ENCODE data around the gene GSTT2.

The GSTT2 gene

DNA sequence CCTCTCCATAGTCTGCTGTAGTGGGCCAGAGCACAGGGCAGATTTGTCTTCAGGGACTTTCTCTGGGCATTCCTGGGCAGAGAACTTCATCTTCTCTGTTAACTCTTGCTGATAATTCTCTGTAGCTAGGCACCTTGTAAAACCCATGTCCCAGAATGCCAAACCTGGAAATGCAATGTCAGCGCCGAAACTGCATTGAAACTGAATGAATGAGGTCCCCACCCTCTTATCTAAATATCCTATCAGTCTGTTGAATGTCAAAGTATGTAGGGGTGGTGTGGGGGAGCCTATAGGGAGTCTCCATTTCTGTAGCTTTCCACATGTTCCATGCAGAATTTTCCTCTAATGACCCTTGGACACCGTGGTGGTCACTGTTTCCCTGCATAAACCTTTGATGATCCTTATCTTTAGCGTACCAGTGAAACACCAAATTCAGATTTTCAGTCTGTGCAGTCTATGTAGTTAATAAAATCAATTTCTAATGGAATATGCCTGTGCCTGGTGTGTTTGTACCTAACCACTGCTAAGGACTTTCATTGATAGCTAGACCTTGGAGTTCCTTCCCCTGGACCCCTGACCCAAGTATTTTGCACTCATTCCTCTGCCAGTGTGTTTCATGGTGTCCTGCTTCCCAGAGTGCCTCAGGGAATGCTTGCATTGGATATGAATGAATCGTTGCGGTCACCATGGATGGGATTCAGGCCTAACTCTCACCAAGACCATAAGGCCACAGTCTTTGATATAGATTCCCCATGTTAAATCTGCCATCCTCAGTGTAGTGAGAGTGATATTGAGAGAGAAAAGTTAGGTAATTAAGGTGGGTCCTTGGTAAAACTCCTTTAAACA is 28.7 kb downstream of the GSTT2 start:
- DNase-seq (ENCODE audit: low spot score) = no peak

DNA sequence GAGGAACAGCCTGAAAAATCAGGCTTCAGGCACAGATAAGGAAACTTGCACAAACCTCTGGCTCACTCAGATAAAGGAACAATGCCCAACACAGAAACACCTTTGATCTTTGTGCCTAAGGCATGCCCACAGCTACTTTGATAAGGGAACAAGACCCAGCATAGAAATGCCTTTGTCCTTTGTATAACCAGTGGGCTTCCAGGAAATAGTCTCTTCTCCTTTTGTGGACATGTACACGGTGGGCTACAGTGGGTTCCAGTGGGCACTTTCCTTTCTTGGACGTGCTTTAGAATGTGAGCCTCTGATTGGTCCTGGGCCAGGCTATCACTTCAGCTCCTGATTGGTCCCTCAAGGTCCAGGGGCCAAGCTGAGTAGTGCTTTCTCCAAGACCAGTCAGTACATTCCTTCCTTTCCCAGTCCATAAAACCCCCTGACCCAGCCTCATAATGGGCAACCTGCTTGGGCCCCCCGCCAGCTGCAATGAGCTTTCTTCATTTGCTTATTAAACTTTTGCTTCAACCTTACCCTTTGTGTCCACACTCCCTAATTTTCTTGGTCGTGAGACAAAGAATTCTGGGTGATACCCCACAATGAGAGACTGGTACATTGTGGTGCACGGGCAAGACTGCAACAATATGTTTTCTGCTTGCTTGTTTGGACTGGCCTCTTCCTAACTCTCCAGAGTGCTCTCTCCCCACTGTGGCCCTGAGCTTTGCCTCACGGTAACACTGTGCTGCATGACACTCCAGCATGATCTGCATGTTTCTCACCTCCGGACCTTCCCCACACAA is 29.5 kb downstream of the GSTT2 start:
- no peak for DNase-seq (ENCODE audit: low spot score)

DNA sequence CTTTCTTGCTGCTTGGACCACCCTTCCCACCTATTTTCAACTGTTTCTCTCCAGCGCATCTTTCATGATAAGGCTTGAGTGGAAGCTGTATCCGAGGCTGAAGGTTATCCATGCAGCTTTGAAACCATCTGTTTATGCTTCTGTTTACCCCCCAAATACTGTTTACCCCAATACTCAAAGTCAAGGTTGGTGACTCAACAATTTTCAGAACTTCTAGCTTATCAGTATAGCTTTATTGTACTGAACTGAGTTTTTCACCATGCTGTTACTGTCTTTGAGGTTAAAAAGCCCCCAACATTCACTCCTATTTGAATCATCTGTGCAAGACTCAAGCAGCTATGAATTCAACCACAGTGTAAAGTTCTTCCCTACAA is 30.1 kb downstream of the GSTT2 start:
- no peak for DNase-seq (ENCODE audit: low spot score)

DNA sequence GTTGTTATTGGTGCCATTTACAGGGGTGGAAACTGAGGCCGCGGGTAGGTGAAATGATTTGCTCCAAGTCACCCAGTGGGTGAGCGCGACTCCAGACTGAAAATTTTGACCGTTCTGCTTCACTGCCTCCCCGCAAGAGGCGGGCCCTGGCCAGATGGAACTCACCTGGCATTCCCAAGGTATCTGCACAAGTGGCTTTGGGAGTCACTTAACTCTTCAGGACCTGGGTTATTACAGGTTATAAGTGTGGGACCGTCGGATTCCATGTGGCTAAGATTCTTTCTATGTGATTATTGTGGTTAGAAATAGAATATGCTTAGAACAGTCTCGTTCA is 31.8 kb downstream of the GSTT2 start:
- no peak for DNase-seq (ENCODE audit: low spot score)

DNA sequence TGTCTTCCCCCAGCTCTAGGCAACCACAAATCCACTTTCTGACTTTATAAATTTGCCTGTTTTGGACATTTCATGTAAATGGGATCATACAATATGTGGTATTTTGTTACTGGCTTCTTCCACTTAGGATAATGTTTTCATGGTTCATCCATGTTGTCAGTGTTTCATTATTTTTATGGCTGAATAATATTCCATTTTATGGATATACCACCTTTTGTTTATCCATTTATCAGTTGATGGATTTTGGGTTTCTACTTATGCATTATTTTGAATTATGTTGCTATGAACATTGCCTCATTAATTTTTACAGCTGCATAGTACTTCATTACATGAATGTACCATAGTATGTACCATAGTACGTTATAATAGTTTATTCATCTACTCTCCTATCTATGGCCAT is 36.2 kb downstream of the GSTT2 start:
- DNase-seq (ENCODE audit: low spot score) = no peak

DNA sequence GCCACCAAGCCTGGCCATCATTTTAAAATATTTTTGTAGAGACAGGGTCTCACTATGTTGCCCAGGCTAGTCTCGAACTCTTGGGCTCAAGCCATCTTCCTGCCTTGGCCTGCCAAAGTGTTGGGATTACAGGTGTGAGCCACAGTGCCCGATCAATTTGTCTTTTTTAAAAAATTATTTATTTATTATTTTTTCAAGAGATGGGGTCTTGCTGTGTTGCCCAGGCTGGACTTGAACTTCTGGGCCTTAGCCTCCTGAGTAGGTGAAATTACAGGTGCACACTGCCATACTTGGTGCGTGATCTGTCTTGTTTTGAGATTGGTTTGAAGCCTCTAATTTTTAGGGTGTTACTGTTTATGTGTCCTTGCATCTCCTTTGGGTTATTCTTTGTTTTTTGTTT is 41.4 kb downstream of the GSTT2 start:
- no peak for DNase-seq (ENCODE audit: low spot score)

DNA sequence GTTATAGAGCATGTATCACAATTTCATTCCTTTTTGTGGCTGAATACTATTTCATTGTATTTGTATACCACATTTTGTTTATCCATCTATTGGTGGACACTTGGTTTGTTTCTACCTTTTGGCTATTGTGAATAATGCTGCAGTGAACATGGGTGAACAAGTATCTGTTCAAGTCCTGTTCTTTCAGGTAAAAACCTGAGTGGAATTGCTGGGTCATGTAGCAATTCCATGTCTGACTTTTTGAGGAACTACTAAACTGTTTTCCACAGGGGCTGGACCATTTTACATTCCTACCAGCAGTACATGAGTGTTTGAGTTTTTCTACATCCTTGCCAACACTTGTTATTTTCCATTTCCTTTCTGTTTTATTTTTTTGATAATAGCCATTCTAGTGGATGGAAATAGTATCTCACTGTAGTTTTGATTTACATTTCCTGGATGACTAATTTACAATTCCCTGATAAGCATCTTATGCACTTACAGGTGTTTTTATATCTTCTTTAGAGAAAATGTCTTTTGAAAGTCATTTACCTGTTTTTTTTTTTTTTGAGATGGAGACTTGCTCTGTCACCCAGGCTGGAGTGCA is 43.4 kb downstream of the GSTT2 start:
- DNase-seq (ENCODE audit: low spot score) = no peak

DNA sequence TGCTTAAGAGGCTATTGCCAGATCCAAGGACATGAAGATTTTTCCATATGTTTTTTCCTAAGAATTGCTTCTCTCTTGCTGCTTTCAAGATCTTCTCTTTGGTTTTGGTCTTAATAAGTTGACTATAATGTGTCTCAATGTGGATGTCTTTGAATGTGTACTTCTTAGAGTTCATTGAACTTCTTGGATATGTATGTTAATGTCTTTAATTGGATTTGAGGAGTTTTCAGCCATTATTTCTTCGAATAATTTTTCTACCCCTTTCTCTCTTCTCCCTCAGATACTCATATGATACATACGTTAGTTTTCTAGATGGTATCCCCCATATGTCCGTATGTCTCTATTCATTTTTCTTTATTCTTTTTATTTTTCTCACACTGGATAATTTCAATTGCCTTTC is 44.4 kb downstream of the GSTT2 start:
- DNase-seq (ENCODE audit: low spot score) = no peak

DNA sequence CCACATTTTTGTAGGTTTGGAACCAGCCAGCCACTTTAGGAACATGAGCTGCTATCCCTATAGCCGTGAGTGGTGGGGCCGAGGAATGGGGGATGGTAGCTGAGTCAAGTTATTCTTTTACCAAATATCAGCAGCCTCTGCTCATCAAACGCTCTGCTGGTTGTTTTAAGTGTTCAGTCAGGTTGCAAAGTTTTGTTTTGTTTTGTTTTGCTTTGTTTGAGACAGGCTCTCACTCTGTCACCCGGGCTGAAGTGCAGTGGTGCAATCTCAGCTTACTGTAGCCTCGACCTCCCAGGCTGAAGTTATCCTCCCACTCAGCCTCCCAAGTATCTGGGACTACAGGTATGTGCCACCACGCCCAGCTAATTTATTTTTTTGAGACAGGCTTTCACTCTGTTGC is 45.5 kb downstream of the GSTT2 start:
- DNase-seq (ENCODE audit: low spot score) = no peak

DNA sequence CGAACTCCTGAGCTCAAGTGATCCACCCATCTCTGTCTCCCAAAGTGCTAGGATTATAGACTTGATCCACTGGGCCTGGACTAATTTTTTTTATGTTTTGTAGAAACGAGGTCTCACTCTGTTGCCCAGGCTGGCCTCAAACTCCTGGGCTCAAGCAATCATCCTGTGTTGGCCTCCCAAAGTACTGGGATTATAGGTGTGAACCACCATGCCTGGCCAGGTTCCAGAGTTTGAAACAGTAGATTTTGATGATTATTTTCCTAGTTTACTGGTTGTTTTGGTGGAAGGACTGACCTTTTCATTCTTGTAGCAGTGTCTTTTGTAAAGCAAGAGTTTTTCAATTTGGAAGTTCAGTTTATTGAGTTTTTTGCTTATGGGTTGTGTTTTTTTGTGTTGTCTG is 46.1 kb downstream of the GSTT2 start:
- no peak for DNase-seq (ENCODE audit: low spot score)

DNA sequence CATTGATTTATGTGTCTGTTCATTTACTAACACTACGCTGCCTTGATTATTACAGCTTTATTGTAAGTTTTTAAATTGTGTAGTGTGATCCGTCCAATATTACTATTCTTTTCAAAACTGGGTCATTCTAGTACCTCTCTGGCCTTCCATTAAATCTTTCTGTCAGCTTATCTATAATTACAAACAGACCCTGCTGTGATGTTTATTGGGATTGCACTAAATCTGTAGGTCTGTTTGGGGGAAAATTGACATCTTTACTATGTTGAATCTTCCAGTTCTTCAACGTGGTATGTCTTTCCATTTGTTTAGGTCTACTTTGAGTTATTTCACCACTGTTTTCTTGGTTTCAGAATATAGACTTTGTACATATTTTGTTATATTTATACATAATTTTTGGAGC is 46.8 kb downstream of the GSTT2 start:
- DNase-seq (ENCODE audit: low spot score) = peak; percentile 55

DNA sequence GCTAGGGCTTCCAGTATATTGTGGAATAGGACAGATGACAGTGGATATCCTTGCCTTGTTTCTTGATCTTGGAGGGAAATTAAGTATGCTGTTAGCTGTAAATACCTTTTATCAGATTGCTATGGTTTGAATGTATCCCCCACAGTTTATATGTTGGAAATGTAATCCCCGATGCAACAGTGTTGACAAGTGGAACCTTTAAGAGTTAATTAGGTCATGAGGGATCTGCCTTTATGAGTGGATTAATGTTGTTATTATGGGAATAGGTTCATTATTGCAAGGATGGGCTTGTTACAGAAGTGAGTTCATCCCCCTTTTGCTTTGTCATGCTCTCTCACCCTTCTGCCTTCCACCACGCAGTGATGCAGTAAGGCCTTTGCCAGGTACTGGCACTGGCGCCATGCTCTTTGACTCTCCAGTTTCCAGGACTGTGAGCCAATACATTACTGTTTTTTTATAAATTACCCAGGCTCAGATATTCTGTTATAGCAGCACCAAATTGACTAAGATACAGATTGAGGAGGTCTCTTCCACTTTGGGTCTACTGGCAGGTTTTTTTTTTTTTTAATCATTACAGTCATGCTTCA is 47.5 kb downstream of the GSTT2 start:
- DNase-seq (ENCODE audit: low spot score) = no peak

DNA sequence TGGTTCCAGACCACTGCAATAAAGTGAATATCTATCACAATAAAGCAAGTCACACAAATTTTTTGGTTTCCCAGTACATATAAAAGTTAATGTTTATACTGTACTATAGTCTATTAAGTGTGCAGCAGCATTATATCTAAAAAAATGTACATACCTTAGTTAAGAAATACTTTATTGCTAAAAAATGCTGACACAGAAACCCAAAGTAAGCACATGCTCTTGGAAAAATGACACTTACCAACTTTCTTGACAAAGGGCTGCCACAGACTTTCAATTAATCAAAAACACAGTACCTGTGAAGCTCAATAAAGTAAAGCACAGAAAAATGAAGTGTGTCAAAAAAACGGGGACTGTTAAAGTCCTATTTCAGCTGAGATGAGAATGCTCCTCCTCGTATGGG is 48.1 kb downstream of the GSTT2 start:
- no peak for DNase-seq (ENCODE audit: low spot score)

DNA sequence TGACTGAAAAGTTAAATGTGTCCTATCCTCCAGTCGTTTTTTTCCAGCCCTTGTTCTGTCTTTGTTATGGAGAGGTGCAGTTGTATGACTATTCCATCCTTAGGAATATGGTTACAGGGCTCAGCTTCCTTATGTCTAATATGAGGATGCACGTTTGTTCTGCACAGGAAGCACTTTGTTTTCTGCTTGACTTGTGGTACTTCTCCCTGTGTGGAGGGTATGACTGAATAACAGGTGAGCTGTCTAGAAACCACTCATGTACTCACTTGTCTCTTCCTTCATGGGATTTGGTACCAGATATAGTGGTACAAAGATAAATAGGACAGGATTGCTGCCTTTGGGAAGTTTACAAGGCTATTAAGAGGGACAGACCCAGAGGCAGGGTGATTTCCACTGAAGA is 48.6 kb downstream of the GSTT2 start:
- DNase-seq (ENCODE audit: low spot score) = no peak

DNA sequence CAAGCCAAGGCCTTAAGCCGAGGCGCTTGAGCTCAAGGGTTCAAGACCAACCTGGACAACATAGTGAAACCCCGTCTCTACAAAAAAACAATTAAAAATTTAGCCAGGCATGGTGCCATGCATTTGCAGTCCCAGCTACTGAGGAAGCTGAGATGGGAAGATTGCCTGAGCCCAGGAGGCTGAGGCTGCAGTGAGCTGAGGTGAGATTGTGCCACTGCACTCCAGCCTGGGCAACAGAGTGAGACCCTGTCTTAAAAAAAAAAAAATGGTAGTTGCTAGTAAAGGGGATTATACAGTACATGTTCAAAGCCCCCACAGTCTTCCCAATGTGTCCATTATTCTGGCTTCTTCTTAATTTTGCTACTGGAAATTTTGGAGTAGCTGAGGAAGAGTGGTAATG is 49.4 kb downstream of the GSTT2 start:
- DNase-seq (ENCODE audit: low spot score) = no peak

DNA sequence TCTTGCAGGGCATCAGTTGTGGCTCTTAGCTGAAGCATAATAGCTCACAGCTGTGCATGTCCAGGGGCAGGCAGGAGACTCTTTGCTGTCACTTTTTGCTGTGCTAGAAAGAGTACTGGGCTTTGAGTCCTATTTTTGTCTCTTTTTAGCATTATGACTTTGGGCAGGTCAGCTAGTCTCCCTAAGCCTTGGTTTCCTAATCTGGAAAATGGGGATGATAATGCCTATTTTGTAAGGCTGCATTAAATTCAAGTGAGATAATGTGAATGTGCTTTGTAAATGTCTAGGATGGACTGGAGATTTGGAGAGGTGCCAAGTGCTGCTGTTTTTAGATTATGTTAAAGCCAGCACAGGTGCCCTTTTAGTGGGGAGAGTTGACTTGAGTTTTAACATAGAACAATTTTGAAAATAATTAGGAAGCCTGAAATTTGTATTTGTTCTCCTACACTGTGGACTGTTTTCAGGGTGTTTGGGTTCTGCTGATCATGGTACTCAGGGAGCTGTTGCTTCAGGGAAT is 50.3 kb downstream of the GSTT2 start:
- DNase-seq (ENCODE audit: low spot score) = no peak

Measured in SK-N-DZ (cell line).